WTC11 (cell line): ENCODE data around the gene SNX9.

ENCODE experiments used
- CBFB ChIP-seq: sonication (generic); formaldehyde crosslinking; IDR thresholded peaks from 2 replicates; pipeline ENCODE4 v1.8.1; 2022; ENCODE audit warnings: mild to moderate bottlenecking, low read depth, missing genetic modification reagents
- CREB1 ChIP-seq: sonication (generic); formaldehyde crosslinking; IDR thresholded peaks from 2 replicates; pipeline ENCODE4 v1.8.0; 2023; ENCODE audit warnings: mild to moderate bottlenecking, missing genetic modification reagents
- ESRRA ChIP-seq: sonication (generic); formaldehyde crosslinking; IDR thresholded peaks from 2 replicates; pipeline ENCODE4 v1.8.1; 2022; ENCODE audit warnings: mild to moderate bottlenecking, missing genetic modification reagents, borderline replicate concordance
- FOXJ3 ChIP-seq: sonication (generic); formaldehyde crosslinking; IDR thresholded peaks from 2 replicates; pipeline ENCODE4 v1.9.0; 2021; ENCODE audit warnings: missing genetic modification reagents, mild to moderate bottlenecking, borderline replicate concordance
- FOXP1 ChIP-seq: sonication (generic); formaldehyde crosslinking; IDR thresholded peaks from 2 replicates; pipeline ENCODE4 v1.8.0; 2022; ENCODE audit warnings: missing genetic modification reagents, mild to moderate bottlenecking, moderate library complexity, borderline replicate concordance
- JUN ChIP-seq: sonication (generic); formaldehyde crosslinking; IDR thresholded peaks from 2 replicates; pipeline ENCODE4 v1.8.0; 2023; ENCODE audit warnings: mild to moderate bottlenecking, missing genetic modification reagents
- NFYB ChIP-seq: sonication (generic); formaldehyde crosslinking; conservative IDR thresholded peaks from 2 replicates; pipeline ENCODE4 v1.8.0; 2022; ENCODE audit warnings: low read depth, missing genetic modification reagents
- NR1H2 ChIP-seq: sonication (generic); formaldehyde crosslinking; IDR thresholded peaks from 2 replicates; pipeline ENCODE4 v1.9.0; 2021; ENCODE audit warnings: mild to moderate bottlenecking, moderate library complexity, missing genetic modification reagents
- TEAD4 ChIP-seq: sonication (generic); formaldehyde crosslinking; IDR thresholded peaks from 2 replicates; pipeline ENCODE4 v1.8.0; 2022; ENCODE audit warnings: mild to moderate bottlenecking, missing genetic modification reagents
- ZNF138 ChIP-seq: sonication (generic); formaldehyde crosslinking; conservative IDR thresholded peaks from 2 replicates; pipeline ENCODE4 v1.8.1; 2022; ENCODE audit warnings: mild to moderate bottlenecking, moderate library complexity, missing genetic modification reagents
- TF ChIP-seq, protein P1 (sequence below): fragments of 200-600 bp; IDR thresholded peaks from 2 replicates; pipeline ENCODE4 v1.8.0; 2022; ENCODE audit warnings: antibody characterized with exemption
- TF ChIP-seq, protein P2 (sequence below): sonication (generic); formaldehyde crosslinking; IDR thresholded peaks from 2 replicates; pipeline ENCODE4 v1.8.0; 2022; ENCODE audit warnings: mild to moderate bottlenecking, missing genetic modification reagents

DNA sequence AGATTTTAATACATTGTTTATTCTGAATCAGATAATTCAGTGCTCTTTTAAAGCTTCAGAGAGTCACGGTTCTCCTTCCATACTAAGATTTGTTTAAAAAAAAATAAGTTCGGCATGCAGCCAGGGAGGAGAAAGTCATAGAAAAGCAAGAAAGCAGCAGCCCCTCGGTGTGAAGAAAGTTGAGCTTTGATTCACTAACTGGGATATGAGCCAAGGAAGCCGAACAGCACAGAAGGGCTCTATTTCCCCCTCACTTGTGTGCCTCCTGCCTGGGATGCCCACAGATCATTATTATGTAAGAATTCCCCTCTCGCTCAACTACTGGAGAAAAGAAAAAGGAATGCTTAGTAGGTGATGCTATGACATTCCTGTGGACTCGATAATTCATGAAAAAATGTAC lies 89.3 kb downstream of the SNX9 start:
- TF ChIP-seq, protein P1, sequence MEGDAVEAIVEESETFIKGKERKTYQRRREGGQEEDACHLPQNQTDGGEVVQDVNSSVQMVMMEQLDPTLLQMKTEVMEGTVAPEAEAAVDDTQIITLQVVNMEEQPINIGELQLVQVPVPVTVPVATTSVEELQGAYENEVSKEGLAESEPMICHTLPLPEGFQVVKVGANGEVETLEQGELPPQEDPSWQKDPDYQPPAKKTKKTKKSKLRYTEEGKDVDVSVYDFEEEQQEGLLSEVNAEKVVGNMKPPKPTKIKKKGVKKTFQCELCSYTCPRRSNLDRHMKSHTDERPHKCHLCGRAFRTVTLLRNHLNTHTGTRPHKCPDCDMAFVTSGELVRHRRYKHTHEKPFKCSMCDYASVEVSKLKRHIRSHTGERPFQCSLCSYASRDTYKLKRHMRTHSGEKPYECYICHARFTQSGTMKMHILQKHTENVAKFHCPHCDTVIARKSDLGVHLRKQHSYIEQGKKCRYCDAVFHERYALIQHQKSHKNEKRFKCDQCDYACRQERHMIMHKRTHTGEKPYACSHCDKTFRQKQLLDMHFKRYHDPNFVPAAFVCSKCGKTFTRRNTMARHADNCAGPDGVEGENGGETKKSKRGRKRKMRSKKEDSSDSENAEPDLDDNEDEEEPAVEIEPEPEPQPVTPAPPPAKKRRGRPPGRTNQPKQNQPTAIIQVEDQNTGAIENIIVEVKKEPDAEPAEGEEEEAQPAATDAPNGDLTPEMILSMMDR = no peak
- no peak for TF ChIP-seq NR1H2 (CRISPR knock-in tag)
- TF ChIP-seq, protein P2, sequence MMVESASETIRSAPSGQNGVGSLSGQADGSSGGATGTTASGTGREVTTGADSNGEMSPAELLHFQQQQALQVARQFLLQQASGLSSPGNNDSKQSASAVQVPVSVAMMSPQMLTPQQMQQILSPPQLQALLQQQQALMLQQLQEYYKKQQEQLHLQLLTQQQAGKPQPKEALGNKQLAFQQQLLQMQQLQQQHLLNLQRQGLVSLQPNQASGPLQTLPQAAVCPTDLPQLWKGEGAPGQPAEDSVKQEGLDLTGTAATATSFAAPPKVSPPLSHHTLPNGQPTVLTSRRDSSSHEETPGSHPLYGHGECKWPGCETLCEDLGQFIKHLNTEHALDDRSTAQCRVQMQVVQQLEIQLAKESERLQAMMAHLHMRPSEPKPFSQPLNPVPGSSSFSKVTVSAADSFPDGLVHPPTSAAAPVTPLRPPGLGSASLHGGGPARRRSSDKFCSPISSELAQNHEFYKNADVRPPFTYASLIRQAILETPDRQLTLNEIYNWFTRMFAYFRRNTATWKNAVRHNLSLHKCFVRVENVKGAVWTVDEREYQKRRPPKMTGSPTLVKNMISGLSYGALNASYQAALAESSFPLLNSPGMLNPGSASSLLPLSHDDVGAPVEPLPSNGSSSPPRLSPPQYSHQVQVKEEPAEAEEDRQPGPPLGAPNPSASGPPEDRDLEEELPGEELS (CRISPR knock-in tag) = no peak
- TF ChIP-seq CBFB (CRISPR knock-in tag) = no peak
- no peak for TF ChIP-seq ZNF138 (CRISPR knock-in tag)
- no peak for TF ChIP-seq ESRRA
- no peak for TF ChIP-seq CREB1 (CRISPR knock-in tag)
- TF ChIP-seq FOXJ3 (CRISPR knock-in tag) = no peak
- TF ChIP-seq NFYB (CRISPR knock-in tag) = no peak
- no peak for TF ChIP-seq FOXP1 (CRISPR knock-in tag)
- no peak for TF ChIP-seq TEAD4
- no peak for TF ChIP-seq JUN (CRISPR knock-in tag)
